ENCODE measurements around the gene NSD1. TPM values are rescaled to one million over a fixed set of nuclear protein-coding genes. Genes with fewer than 3 reads are reported as not detected.

The NSD1 gene
- total RNA-seq, 1 donor from 2014 or later: 45.4 TPM

DNA sequence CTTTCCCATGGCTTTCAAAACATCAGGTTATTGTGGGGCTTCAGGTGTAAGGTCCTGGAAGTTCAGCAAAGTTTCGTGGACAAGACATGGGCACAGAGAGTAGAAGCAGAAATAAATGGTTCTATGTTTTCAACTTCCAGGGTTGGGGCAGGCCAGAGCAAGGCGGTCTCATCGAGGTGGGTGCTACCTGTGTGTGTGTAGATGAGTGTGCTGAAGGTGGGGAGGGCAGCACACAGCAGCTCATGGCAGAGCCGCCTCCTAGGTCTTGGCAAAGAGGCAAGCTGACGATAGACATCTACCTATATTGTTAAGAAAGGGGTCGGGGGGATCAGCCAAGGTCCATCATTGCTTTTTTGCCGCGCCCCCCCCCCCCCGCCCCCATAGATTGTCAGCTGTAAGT, 166.1 kb downstream of the NSD1 start:
- intact Hi-C loops (cut with DNase I): loop anchor here (10.0 kb wide), 1 partner anchor 185 kb away; no protein-coding TSS in a partner anchor
- no peak overlapping the region for H3K4me3 ChIP-seq
- TF ChIP-seq, protein P1, sequence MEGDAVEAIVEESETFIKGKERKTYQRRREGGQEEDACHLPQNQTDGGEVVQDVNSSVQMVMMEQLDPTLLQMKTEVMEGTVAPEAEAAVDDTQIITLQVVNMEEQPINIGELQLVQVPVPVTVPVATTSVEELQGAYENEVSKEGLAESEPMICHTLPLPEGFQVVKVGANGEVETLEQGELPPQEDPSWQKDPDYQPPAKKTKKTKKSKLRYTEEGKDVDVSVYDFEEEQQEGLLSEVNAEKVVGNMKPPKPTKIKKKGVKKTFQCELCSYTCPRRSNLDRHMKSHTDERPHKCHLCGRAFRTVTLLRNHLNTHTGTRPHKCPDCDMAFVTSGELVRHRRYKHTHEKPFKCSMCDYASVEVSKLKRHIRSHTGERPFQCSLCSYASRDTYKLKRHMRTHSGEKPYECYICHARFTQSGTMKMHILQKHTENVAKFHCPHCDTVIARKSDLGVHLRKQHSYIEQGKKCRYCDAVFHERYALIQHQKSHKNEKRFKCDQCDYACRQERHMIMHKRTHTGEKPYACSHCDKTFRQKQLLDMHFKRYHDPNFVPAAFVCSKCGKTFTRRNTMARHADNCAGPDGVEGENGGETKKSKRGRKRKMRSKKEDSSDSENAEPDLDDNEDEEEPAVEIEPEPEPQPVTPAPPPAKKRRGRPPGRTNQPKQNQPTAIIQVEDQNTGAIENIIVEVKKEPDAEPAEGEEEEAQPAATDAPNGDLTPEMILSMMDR (IDR thresholded peaks at IDR 0.05): no peak
- no peak for TF ChIP-seq POLR2A (IDR thresholded peaks at IDR 0.05)
- TF ChIP-seq POLR2AphosphoS5 (IDR thresholded peaks at IDR 0.05; ENCODE audit: insufficient read depth in 1 of 2, low read depth in 1 of 2): no peak
- H3K9me3 ChIP-seq: no peaks in the 10 kb centered on the region
- peaks cover 58% of the 10 kb centered on the region for H3K4me1 ChIP-seq
- no peaks in the 10 kb centered on the region for H3K27me3 ChIP-seq
- H3K27ac ChIP-seq: peak overlapping the region; percentile 84
- DNase-seq (ENCODE audit: extremely low spot score in 2 of 2): no peak
- peaks cover 0 to 20% of the 10 kb centered on the region in 2 donors for H3K36me3 ChIP-seq

DNA sequence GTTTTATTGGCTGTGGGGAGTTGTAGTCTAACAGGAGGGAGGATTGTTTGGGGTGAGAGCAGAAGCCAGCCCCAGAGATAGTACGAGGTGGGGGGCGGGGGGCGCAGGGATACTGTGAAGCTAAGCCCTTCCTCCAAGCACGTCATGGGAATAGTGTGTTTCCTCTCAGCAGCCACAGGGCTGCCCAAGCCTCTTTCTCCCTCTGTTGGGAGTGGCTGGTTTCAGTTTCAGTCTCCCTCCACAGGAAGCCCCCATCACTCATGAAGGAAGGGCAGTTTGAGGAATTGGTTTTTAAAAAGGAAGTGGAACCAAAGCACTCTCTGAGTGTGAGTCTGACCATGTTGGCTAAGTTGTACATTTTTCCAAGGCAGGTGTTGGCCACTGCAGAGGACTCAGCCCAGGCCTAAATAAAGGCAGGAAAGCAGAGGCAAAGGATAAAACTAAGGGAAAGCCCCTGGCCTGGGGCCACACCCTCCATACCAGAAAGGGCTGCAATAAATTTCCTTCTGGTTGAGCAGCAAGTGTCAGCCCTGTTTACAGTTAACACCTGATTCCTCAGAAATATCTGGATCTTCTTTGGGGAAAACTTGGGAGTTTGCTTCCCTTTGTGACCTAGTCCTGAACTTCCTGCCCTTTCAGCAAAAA, 166.8 kb downstream of the NSD1 start:
- intact Hi-C loops (cut with DNase I): loop anchor here (10.0 kb wide), 1 partner anchor 186 kb away; no protein-coding TSS in a partner anchor
- peaks cover 65% of the 10 kb centered on the region for H3K4me1 ChIP-seq
- H3K36me3 ChIP-seq: peaks cover 0 to 13% of the 10 kb centered on the region in 2 donors
- H3K4me3 ChIP-seq: no peak overlapping the region
- TF ChIP-seq POLR2A (IDR thresholded peaks at IDR 0.05) (no peak), POLR2AphosphoS5 (IDR thresholded peaks at IDR 0.05; ENCODE audit: insufficient read depth in 1 of 2, low read depth in 1 of 2) (no peak)
- TF ChIP-seq, protein P1 (IDR thresholded peaks at IDR 0.05): no peak
- no peaks in the 10 kb centered on the region for H3K9me3 ChIP-seq
- peak overlapping the region; percentile 84 for H3K27ac ChIP-seq
- DNase-seq (ENCODE audit: extremely low spot score in 2 of 2): no peak
- H3K27me3 ChIP-seq: no peaks in the 10 kb centered on the region

DNA sequence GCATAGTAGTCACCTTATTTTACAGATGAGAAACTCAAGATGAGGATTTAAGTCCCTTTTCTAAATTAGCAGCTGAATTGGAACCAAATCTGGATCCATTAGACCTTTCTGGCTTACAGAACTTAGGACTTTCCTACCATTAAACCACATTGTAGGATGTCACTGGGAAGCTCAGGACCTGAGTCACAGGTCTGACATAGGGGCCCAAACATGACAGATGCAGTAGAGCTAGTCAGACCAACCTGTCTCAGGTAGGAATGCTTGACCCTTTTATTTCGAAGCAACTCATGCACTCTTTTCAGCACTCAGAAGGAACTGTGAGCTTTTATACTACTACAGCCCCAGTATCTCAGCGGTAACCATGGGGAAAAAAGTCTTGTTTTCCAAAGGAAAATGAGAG, 167.4 kb downstream of the NSD1 start:
- Histone ChIP-seq H3K27me3 (no peaks in the 10 kb centered on the region), H3K27ac (peak overlapping the region; percentile 84), H3K36me3 (peaks cover 0 to 10% of the 10 kb centered on the region in 2 donors), H3K4me3 (no peak overlapping the region), H3K4me1 (peaks cover 71% of the 10 kb centered on the region), H3K9me3 (no peaks in the 10 kb centered on the region)
- DNase-seq (ENCODE audit: extremely low spot score in 2 of 2): no peak
- no peak for TF ChIP-seq POLR2A (IDR thresholded peaks at IDR 0.05)
- TF ChIP-seq POLR2AphosphoS5 (IDR thresholded peaks at IDR 0.05; ENCODE audit: insufficient read depth in 1 of 2, low read depth in 1 of 2): no peak
- TF ChIP-seq, protein P1 (IDR thresholded peaks at IDR 0.05): no peak
- intact Hi-C loops (cut with DNase I): loop anchor here (10.0 kb wide), 1 partner anchor 186 kb away; no protein-coding TSS in a partner anchor

DNA sequence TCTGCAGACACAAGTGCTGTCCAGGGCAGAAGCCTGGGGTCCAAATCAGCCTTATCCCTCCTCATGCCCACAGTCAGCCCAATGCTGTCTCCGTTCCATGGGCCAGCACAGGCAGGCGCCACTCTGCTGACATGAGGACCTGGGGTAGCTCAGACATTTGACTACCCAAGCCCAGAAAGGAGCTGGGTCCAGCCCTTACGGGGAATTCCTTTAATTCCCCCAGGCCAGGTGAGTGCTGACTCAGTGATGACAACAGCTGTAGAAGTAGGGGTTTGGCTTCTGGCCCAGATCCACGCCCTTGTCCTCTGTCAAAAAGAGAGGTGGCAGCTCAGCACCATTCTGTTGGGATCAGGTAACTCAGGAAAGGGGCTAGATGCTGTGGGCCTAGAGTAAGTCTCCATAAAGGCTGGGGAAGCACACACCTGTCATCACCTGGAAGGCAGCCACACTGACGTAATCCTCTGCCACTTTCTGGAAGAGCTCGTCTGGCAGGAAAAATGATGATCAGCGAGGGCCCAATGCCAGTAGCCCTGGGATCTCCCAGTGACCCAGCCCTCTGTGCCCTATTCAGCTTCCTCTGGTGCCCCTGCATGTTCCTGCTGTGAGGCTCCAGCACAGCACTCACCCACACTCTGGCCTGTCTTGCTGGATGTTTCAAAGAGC, 168.1 kb downstream of the NSD1 start:
- Histone ChIP-seq H3K9me3 (no peaks in the 10 kb centered on the region), H3K4me1 (peaks cover 73% of the 10 kb centered on the region), H3K27ac (peak overlapping the region; percentile 84), H3K36me3 (peaks cover 0 to 4% of the 10 kb centered on the region in 2 donors), H3K27me3 (no peaks in the 10 kb centered on the region), H3K4me3 (no peak overlapping the region)
- DNase-seq (ENCODE audit: extremely low spot score in 2 of 2): no peak
- intact Hi-C loops (cut with DNase I): loop anchor here (10.0 kb wide), 1 partner anchor 187 kb away; no protein-coding TSS in a partner anchor
- peak in 1 of 2 donors; percentile 13 for TF ChIP-seq POLR2AphosphoS5 (IDR thresholded peaks at IDR 0.05; ENCODE audit: insufficient read depth in 1 of 2, low read depth in 1 of 2)
- TF ChIP-seq, protein P1 (IDR thresholded peaks at IDR 0.05): no peak

Data from vagina (tissue), 2 donors.